Kidney (tissue), 14 donors: ENCODE measurements around the gene CCNI2. TPM values are rescaled to one million over a fixed set of nuclear protein-coding genes. Genes with fewer than 3 reads are reported as not detected.

Source experiments
- DNase-seq, 5 donors: peaks; one replicate each; pipeline ENCODE4 v3.0.0-alpha.2; 2013 to 2020
- FAIRE-seq: peaks from 2 replicates; lab custom pipeline; 2012; peaks lifted over from hg19 to GRCh38; lab: Jason Lieb, UNC
- H3K27ac ChIP-seq, 2 donors: one replicate each; pipeline ENCODE4 v1.7.0; 2013; ENCODE audit warnings: low read depth in 2 of 2, low read length in 2 of 2, inconsistent platforms in 1 of 2
- H3K27me3 ChIP-seq: one replicate; pipeline ENCODE4 v1.7.1; 2013; ENCODE audit warnings: low read length, inconsistent platforms; ENCODE audit not compliant: control insufficient read depth, insufficient read depth
- H3K36me3 ChIP-seq, 3 donors: one replicate each; pipeline versions ENCODE4 v1.7.0 to v1.7.1; 2013; ENCODE audit warnings: low read length in 3 of 3, control low read depth in 1 of 3, inconsistent platforms in 1 of 3; ENCODE audit not compliant: insufficient read depth in 3 of 3, control insufficient read depth in 2 of 3
- H3K4me1 ChIP-seq, 3 donors: one replicate each; pipeline versions ENCODE4 v1.7.0 to v1.7.1; 2013; ENCODE audit warnings: low read length in 3 of 3, inconsistent platforms in 1 of 3, low read depth in 1 of 3; ENCODE audit not compliant: control insufficient read depth in 2 of 3, insufficient read depth in 2 of 3
- H3K4me3 ChIP-seq, 3 donors: one replicate each; pipeline versions ENCODE4 v1.7.0 to v1.8.1; 2013; ENCODE audit warnings: low read length in 3 of 3, control low read depth in 1 of 3, inconsistent platforms in 1 of 3
- H3K9ac ChIP-seq, 3 donors: one replicate each; pipeline versions ENCODE4 v1.7.0 to v1.7.1; 2013; ENCODE audit warnings: low read length in 3 of 3, control low read depth in 1 of 3, inconsistent platforms in 1 of 3
- H3K9me3 ChIP-seq, 3 donors: one replicate each; pipeline versions ENCODE4 v1.7.0 to v1.7.1; 2013; ENCODE audit warnings: low read length in 3 of 3, control low read depth in 1 of 3, inconsistent platforms in 1 of 3; ENCODE audit not compliant: control insufficient read depth in 2 of 3, insufficient read depth in 1 of 3
- CTCF ChIP-seq: IDR thresholded peaks from 3 replicates; pipeline ENCODE4 v1.5.1; 2012; ENCODE audit warnings: mild to moderate bottlenecking, moderate library complexity, borderline replicate concordance; ENCODE audit not compliant: insufficient read depth; ENCODE audit errors: extremely low read depth
- intact Hi-C: fragments of 100-400 bp; cut with DNase I; formaldehyde crosslinking; loops from one replicate; pipeline ENCODE4 v1.11.1; 2022
- polyA plus RNA-seq: library from polyadenylated mRNA; stranded (reverse); fragments of 350-450 nt; fragmentation: Illumina TruSeq; extraction: RNeasy Lipid Tissue Mini Kit (QIAGEN cat#74804); gene quantifications from one replicate; pipeline ENCODE4 v1.2.3, GENCODE V29; 2014; ENCODE audit warnings: low read depth, low replicate concordance; ENCODE audit not compliant: insufficient read depth
- total RNA-seq: library from RNA; stranded (reverse); fragmentation: NEBNext Ultra II Directional; extraction: Animal tissue kit (Norgen Biotek cat#: 25700); gene quantifications from one replicate; pipeline ENCODE4 v1.2.1, GENCODE V29; 2021
- donor health status: control.
- donor health status: control.
- donor health status: control.
- donor health status: control.
- donor health status: control.
- donor health status: DM: yes; HTN: yes; CAD: no.
- donor health status: Normal renal cell carcinoma (clear cell type).

Gene CCNI2
- total and polyA plus RNA-seq, 2 donors from 2014 or later: 3.4 to 3.8 TPM

GRCh38 chr5:132778856-132779255, 31.6 kb downstream of the CCNI2 start:
- FAIRE-seq (no peak), DNase-seq (no peak)
- H3K9me3 ChIP-seq: no peaks in the 10 kb centered on the region
- no peaks in the 10 kb centered on the region for H3K27me3 ChIP-seq
- peaks cover 5 to 18% (median 11%) of the 10 kb centered on the region in 3 donors for H3K4me1 ChIP-seq
- intact Hi-C loops: no loop called here
- no peak overlapping the region for H3K9ac ChIP-seq
- no peaks in the 10 kb centered on the region for H3K36me3 ChIP-seq
- no peak overlapping the region for H3K27ac ChIP-seq
- no peak for TF ChIP-seq CTCF
- H3K4me3 ChIP-seq: no peak overlapping the region

DNA sequence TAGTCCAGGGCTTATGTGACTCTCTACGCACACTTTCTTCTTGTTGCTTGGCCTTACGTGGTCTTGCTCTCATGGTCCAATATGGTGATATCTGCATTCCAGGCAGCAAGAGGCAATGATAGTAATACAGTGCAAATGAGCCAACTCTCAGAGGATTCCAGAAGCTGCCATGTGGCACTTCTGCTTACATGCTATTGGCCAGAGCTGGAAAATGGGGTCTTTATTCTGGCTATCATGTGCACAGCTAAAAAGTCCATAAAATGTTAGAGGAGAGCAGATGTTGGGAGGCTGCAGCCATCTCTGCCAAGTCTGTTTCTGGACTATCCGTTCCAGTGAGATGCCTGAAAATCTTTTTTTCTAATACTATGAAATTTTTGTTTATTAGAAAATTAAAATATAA, 32.7 kb downstream of the CCNI2 start:
- Histone ChIP-seq H3K27me3 (no peaks in the 10 kb centered on the region), H3K9me3 (no peaks in the 10 kb centered on the region), H3K36me3 (no peaks in the 10 kb centered on the region), H3K9ac (no peak overlapping the region), H3K27ac (no peak overlapping the region), H3K4me1 (peaks cover 5 to 12% (median 11%) of the 10 kb centered on the region in 3 donors), H3K4me3 (no peak overlapping the region)
- FAIRE-seq: no peak
- TF ChIP-seq CTCF: no peak
- intact Hi-C loops: no loop called here
- no peak for DNase-seq

- intact Hi-C loops: no loop called here
- Histone ChIP-seq H3K36me3 (no peaks in the 10 kb centered on the region), H3K9me3 (no peaks in the 10 kb centered on the region), H3K4me3 (no peak overlapping the region), H3K9ac (no peak overlapping the region), H3K27me3 (no peaks in the 10 kb centered on the region), H3K27ac (no peak overlapping the region), H3K4me1 (peaks cover 0 to 8% (median 7%) of the 10 kb centered on the region in 3 donors)
- FAIRE-seq: no peak
- TF ChIP-seq CTCF: no peak
- no peak for DNase-seq
These were observed 33.4 kb downstream of the CCNI2 start for GRCh38 chr5:132780577-132780976.

DNA sequence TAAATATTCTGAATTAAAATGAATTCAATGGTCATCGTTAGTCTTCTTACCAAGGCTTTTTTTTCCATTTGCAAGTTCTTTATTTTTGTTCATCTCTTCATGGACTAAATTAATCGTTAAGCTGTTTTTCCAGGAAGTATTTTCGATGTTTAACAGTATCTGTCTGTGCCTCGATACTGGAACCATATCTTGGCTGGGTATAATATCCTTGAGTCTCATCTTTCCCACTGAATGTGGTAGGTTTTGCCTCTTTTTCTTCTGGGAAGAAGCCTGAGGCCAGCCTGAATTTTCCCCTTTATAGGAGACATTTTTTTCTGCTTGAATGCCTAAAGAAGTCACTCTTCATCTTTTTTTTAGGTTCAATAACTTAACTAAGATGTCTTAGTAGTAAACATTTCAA, 33.8 kb downstream of the CCNI2 start:
- H3K36me3 ChIP-seq: no peaks in the 10 kb centered on the region
- no peak overlapping the region for H3K4me3 ChIP-seq
- no peak for TF ChIP-seq CTCF
- intact Hi-C loops: no loop called here
- FAIRE-seq: no peak
- H3K4me1 ChIP-seq: peaks cover 0 to 8% (median 7%) of the 10 kb centered on the region in 3 donors
- DNase-seq: no peak
- no peaks in the 10 kb centered on the region for H3K9me3 ChIP-seq
- H3K27ac ChIP-seq: no peak overlapping the region
- H3K9ac ChIP-seq: no peak overlapping the region
- no peaks in the 10 kb centered on the region for H3K27me3 ChIP-seq
